ENCODE results near the gene TUT7.

The TUT7 gene

GRCh38 chr9:86354818-86355309, 654 bp upstream of the TUT7 start:
- H3K4me1 ChIP-seq (ENCODE audit: insufficient read depth, insufficient read length), result no peaks in the 10 kb centered on the region
- peak overlapping the region; percentile 87 for H3K9ac ChIP-seq (ENCODE audit: insufficient read length, low read depth)
- peaks cover 16% of the 10 kb centered on the region for H3K36me3 ChIP-seq (ENCODE audit: insufficient read depth, insufficient read length, low read length)
- H3K27me3 ChIP-seq (ENCODE audit: insufficient read depth, insufficient read length), result peaks cover 18% of the 10 kb centered on the region
- peak overlapping the region; percentile 95 for H3K4me3 ChIP-seq (ENCODE audit: insufficient read length, low read depth)
- H3K9me3 ChIP-seq (ENCODE audit: insufficient read depth, low read length), result no peaks in the 10 kb centered on the region
- TF ChIP-seq YY1 (IDR thresholded peaks at IDR 0.05; ENCODE audit: insufficient read depth, insufficient read length), result no peak
- no peak for TF ChIP-seq ZNF274 (IDR thresholded peaks at IDR 0.05; ENCODE audit: low read depth, low read length)
- no peak for TF ChIP-seq SUZ12 (IDR thresholded peaks at IDR 0.05; ENCODE audit: extremely low read depth, insufficient read depth, insufficient read length)
- DNase-seq (ENCODE audit: low read depth, low spot score), result peak; percentile 56

GRCh38 chr9:86353655-86354010, 577 bp downstream of the TUT7 start:
- Histone ChIP-seq H3K36me3 (ENCODE audit: insufficient read depth, insufficient read length, low read length) (peaks cover 19% of the 10 kb centered on the region), H3K27me3 (ENCODE audit: insufficient read depth, insufficient read length) (peaks cover 18% of the 10 kb centered on the region), H3K4me1 (ENCODE audit: insufficient read depth, insufficient read length) (no peaks in the 10 kb centered on the region), H3K9me3 (ENCODE audit: insufficient read depth, low read length) (no peaks in the 10 kb centered on the region), H3K9ac (ENCODE audit: insufficient read length, low read depth) (peak overlapping the region; percentile 89), H3K4me3 (ENCODE audit: insufficient read length, low read depth) (peak overlapping the region; percentile 95)
- DNase-seq (ENCODE audit: low read depth, low spot score), result no peak
- TF ChIP-seq ZNF274 (IDR thresholded peaks at IDR 0.05; ENCODE audit: low read depth, low read length) (no peak), YY1 (IDR thresholded peaks at IDR 0.05; ENCODE audit: insufficient read depth, insufficient read length) (no peak), SUZ12 (IDR thresholded peaks at IDR 0.05; ENCODE audit: extremely low read depth, insufficient read depth, insufficient read length) (no peak)

DNA sequence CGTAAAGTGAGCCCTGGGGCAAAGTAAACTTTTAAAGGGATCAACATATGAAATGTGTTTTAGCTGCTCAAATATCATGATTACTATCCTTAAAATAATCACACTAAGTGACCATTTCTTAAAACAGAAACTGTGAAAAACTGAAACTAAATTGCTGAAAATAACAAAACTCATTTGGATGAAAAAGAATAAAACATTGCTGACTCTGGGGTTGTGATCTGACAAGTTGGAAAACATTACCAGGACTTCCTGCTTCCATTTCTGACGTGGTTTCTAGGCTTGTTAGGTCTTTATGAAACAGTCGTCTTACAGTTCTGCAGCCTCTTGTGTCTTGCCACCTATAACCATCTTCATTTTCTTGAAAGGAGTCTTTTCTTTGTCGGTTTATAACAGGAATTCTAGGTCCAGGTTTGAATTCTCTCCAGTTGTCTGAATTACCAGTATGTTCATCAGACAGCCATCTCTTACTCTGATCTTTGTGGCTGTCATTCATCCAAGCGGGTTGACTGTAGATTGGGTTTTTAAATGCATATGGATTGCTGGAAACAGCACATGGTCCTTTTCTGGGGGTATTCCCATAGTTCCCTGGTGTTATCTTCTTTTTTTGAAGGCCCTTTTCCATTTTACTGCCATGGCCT, 1.7 kb downstream of the TUT7 start:
- peaks cover 19% of the 10 kb centered on the region for H3K36me3 ChIP-seq (ENCODE audit: insufficient read depth, insufficient read length, low read length)
- H3K4me1 ChIP-seq (ENCODE audit: insufficient read depth, insufficient read length), result no peaks in the 10 kb centered on the region
- H3K4me3 ChIP-seq (ENCODE audit: insufficient read length, low read depth), result peak overlapping the region; percentile 0
- H3K9ac ChIP-seq (ENCODE audit: insufficient read length, low read depth), result no peak overlapping the region
- no peak for DNase-seq (ENCODE audit: low read depth, low spot score)
- H3K27me3 ChIP-seq (ENCODE audit: insufficient read depth, insufficient read length), result peaks cover 18% of the 10 kb centered on the region
- H3K9me3 ChIP-seq (ENCODE audit: insufficient read depth, low read length), result no peaks in the 10 kb centered on the region
- TF ChIP-seq SUZ12 (IDR thresholded peaks at IDR 0.05; ENCODE audit: extremely low read depth, insufficient read depth, insufficient read length) (no peak), ZNF274 (IDR thresholded peaks at IDR 0.05; ENCODE audit: low read depth, low read length) (no peak), YY1 (IDR thresholded peaks at IDR 0.05; ENCODE audit: insufficient read depth, insufficient read length) (no peak)

GRCh38 chr9:86351880-86352279, 2.3 kb downstream of the TUT7 start:
- H3K9ac ChIP-seq (ENCODE audit: insufficient read length, low read depth), result no peak overlapping the region
- H3K27me3 ChIP-seq (ENCODE audit: insufficient read depth, insufficient read length), result peaks cover 18% of the 10 kb centered on the region
- H3K9me3 ChIP-seq (ENCODE audit: insufficient read depth, low read length), result no peaks in the 10 kb centered on the region
- peaks cover 19% of the 10 kb centered on the region for H3K36me3 ChIP-seq (ENCODE audit: insufficient read depth, insufficient read length, low read length)
- no peaks in the 10 kb centered on the region for H3K4me1 ChIP-seq (ENCODE audit: insufficient read depth, insufficient read length)
- H3K4me3 ChIP-seq (ENCODE audit: insufficient read length, low read depth), result no peak overlapping the region
- TF ChIP-seq SUZ12 (IDR thresholded peaks at IDR 0.05; ENCODE audit: extremely low read depth, insufficient read depth, insufficient read length) (no peak), YY1 (IDR thresholded peaks at IDR 0.05; ENCODE audit: insufficient read depth, insufficient read length) (no peak), ZNF274 (IDR thresholded peaks at IDR 0.05; ENCODE audit: low read depth, low read length) (no peak)
- no peak for DNase-seq (ENCODE audit: low read depth, low spot score)

GRCh38 chr9:86350006-86350760, 4.0 kb downstream of the TUT7 start:
- Histone ChIP-seq H3K4me3 (ENCODE audit: insufficient read length, low read depth) (no peak overlapping the region), H3K9ac (ENCODE audit: insufficient read length, low read depth) (no peak overlapping the region)
- no peak for DNase-seq (ENCODE audit: low read depth, low spot score)

GRCh38 chr9:86349271-86349670, 4.9 kb downstream of the TUT7 start:
- Histone ChIP-seq H3K9ac (ENCODE audit: insufficient read length, low read depth) (no peak overlapping the region), H3K4me1 (ENCODE audit: insufficient read depth, insufficient read length) (no peaks in the 10 kb centered on the region), H3K27me3 (ENCODE audit: insufficient read depth, insufficient read length) (no peaks in the 10 kb centered on the region), H3K4me3 (ENCODE audit: insufficient read length, low read depth) (no peak overlapping the region), H3K9me3 (ENCODE audit: insufficient read depth, low read length) (no peaks in the 10 kb centered on the region), H3K36me3 (ENCODE audit: insufficient read depth, insufficient read length, low read length) (peaks cover 40% of the 10 kb centered on the region)
- TF ChIP-seq ZNF274 (IDR thresholded peaks at IDR 0.05; ENCODE audit: low read depth, low read length) (no peak), YY1 (IDR thresholded peaks at IDR 0.05; ENCODE audit: insufficient read depth, insufficient read length) (no peak), SUZ12 (IDR thresholded peaks at IDR 0.05; ENCODE audit: extremely low read depth, insufficient read depth, insufficient read length) (no peak)
- DNase-seq (ENCODE audit: low read depth, low spot score), result no peak

More at GRCh38 chr9:86350006-86350760, 4.0 kb downstream of the TUT7 start:
- Histone ChIP-seq H3K36me3 (ENCODE audit: insufficient read depth, insufficient read length, low read length) (peaks cover 32% of the 10 kb centered on the region), H3K9me3 (ENCODE audit: insufficient read depth, low read length) (no peaks in the 10 kb centered on the region), H3K4me1 (ENCODE audit: insufficient read depth, insufficient read length) (no peaks in the 10 kb centered on the region), H3K27me3 (ENCODE audit: insufficient read depth, insufficient read length) (peaks cover 7% of the 10 kb centered on the region)
- TF ChIP-seq ZNF274 (IDR thresholded peaks at IDR 0.05; ENCODE audit: low read depth, low read length) (no peak), YY1 (IDR thresholded peaks at IDR 0.05; ENCODE audit: insufficient read depth, insufficient read length) (no peak), SUZ12 (IDR thresholded peaks at IDR 0.05; ENCODE audit: extremely low read depth, insufficient read depth, insufficient read length) (no peak)

GRCh38 chr9:86347991-86348390, 6.2 kb downstream of the TUT7 start:
- no peaks in the 10 kb centered on the region for H3K9me3 ChIP-seq (ENCODE audit: insufficient read depth, low read length)
- TF ChIP-seq SUZ12 (IDR thresholded peaks at IDR 0.05; ENCODE audit: extremely low read depth, insufficient read depth, insufficient read length) (no peak), ZNF274 (IDR thresholded peaks at IDR 0.05; ENCODE audit: low read depth, low read length) (no peak), YY1 (IDR thresholded peaks at IDR 0.05; ENCODE audit: insufficient read depth, insufficient read length) (no peak)
- H3K36me3 ChIP-seq (ENCODE audit: insufficient read depth, insufficient read length, low read length), result peaks cover 44% of the 10 kb centered on the region
- H3K27me3 ChIP-seq (ENCODE audit: insufficient read depth, insufficient read length), result no peaks in the 10 kb centered on the region
- no peak overlapping the region for H3K4me3 ChIP-seq (ENCODE audit: insufficient read length, low read depth)
- no peak for DNase-seq (ENCODE audit: low read depth, low spot score)
- no peaks in the 10 kb centered on the region for H3K4me1 ChIP-seq (ENCODE audit: insufficient read depth, insufficient read length)
- no peak overlapping the region for H3K9ac ChIP-seq (ENCODE audit: insufficient read length, low read depth)
